ENCODE results near the gene GPR137. TPM values are rescaled to one million over a fixed set of nuclear protein-coding genes. Genes with fewer than 3 reads are reported as not detected.
A peak's percentile ranks its signal among the peaks of the same experiment; 100 is the strongest.

GPR137 gene
- total and polyA plus RNA-seq, 4 donors = 6.7 to 22.2 (median 9.0) TPM

DNA sequence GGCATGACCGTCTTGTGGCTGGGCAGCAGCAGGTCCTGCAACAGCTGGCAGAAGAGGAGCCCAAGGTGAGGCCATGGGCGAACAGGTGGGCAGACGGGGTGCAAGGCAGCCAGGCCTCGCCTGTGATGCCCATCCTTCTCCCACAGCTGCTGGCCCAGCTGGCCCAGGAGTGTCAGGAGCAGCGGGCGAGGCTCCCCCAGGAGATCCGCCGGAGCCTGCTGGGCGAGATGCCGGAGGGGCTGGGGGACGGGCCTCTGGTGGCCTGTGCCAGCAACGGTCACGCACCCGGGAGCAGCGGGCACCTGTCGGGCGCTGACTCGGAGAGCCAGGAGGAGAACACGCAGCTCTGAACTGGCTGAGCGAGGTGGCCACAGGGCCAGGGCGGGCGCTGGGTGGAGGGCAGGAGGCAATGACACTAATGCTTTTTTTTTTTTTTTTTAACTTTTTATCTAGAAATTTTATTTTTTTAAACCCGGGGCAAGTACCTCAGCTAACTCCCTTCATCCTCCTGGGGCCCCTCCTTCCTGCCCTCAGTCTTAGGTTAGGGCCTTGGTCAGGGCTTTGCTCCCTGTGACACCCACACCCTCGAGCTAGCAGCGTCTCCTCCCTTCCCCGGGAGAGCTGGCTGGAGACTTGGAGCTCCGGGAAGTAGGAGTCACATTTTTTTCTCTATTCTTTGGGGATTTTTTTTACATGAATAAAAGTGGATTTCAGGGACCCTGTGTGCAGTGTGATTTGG, 18.3 kb upstream of the GPR137 start:
- peak overlapping the region; percentile 98 for H3K27ac ChIP-seq (ENCODE audit: low read depth in 1 of 2, low read length in 2 of 2)
- no peak for DNase-seq (ENCODE audit: low spot score)
- peaks cover 0 to 9% (median 2%) of the 10 kb centered on the region in 4 donors for H3K36me3 ChIP-seq (ENCODE audit: control insufficient read depth in 4 of 4, insufficient read depth in 3 of 4, low read depth in 1 of 4, low read length in 3 of 4)
- no peaks in the 10 kb centered on the region for H3K9me3 ChIP-seq (ENCODE audit: control insufficient read depth in 4 of 4, low read length in 3 of 4)
- H3K27me3 ChIP-seq (ENCODE audit: control insufficient read depth in 4 of 4, insufficient read depth in 4 of 4, low read length in 3 of 4) = no peaks in the 10 kb centered on the region
- H3K4me1 ChIP-seq (ENCODE audit: control insufficient read depth in 4 of 4, insufficient read depth in 4 of 4, low read length in 3 of 4) = peaks cover 5 to 27% (median 20%) of the 10 kb centered on the region in 4 donors
- no peak for TF ChIP-seq FOXA2 (IDR thresholded peaks at IDR 0.05)
- TF ChIP-seq, protein P1, sequence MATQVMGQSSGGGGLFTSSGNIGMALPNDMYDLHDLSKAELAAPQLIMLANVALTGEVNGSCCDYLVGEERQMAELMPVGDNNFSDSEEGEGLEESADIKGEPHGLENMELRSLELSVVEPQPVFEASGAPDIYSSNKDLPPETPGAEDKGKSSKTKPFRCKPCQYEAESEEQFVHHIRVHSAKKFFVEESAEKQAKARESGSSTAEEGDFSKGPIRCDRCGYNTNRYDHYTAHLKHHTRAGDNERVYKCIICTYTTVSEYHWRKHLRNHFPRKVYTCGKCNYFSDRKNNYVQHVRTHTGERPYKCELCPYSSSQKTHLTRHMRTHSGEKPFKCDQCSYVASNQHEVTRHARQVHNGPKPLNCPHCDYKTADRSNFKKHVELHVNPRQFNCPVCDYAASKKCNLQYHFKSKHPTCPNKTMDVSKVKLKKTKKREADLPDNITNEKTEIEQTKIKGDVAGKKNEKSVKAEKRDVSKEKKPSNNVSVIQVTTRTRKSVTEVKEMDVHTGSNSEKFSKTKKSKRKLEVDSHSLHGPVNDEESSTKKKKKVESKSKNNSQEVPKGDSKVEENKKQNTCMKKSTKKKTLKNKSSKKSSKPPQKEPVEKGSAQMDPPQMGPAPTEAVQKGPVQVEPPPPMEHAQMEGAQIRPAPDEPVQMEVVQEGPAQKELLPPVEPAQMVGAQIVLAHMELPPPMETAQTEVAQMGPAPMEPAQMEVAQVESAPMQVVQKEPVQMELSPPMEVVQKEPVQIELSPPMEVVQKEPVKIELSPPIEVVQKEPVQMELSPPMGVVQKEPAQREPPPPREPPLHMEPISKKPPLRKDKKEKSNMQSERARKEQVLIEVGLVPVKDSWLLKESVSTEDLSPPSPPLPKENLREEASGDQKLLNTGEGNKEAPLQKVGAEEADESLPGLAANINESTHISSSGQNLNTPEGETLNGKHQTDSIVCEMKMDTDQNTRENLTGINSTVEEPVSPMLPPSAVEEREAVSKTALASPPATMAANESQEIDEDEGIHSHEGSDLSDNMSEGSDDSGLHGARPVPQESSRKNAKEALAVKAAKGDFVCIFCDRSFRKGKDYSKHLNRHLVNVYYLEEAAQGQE (IDR thresholded peaks at IDR 0.05) = no peak
- TF ChIP-seq JUND (IDR thresholded peaks at IDR 0.05) = no peak
- no peak for TF ChIP-seq MAX (IDR thresholded peaks at IDR 0.05)
- TF ChIP-seq EGR1 (IDR thresholded peaks at IDR 0.05; ENCODE audit: low read depth in 2 of 2) = no peak
- no peak for TF ChIP-seq RXRA (IDR thresholded peaks at IDR 0.05)
- WGBS = 80% methylated on average over 27 of the region's 27 CpGs
- no peak overlapping the region for H3K4me3 ChIP-seq (ENCODE audit: low read depth in 1 of 3, low read length in 3 of 3)
- no peak overlapping the region for H3K9ac ChIP-seq (ENCODE audit: low read depth in 1 of 2, low read length in 2 of 2)

GRCh38 chr11:64268025-64268892, 17.4 kb upstream of the GPR137 start:
- H3K4me3 ChIP-seq (ENCODE audit: low read depth in 1 of 3, low read length in 3 of 3) = peak overlapping the region in 1 of 3 donors; percentile 69
- WGBS = 49% methylated on average over 23 of the region's 23 CpGs
- no peaks in the 10 kb centered on the region for H3K9me3 ChIP-seq (ENCODE audit: control insufficient read depth in 4 of 4, low read length in 3 of 4)
- peak; percentile 17 for TF ChIP-seq SP1 (IDR thresholded peaks at IDR 0.05)
- TF ChIP-seq RXRA (IDR thresholded peaks at IDR 0.05) = peak in 1 of 2 donors; percentile 26
- TF ChIP-seq NR2F2 (IDR thresholded peaks at IDR 0.05) = peak; percentile 27
- no peak for TF ChIP-seq FOXA2 (IDR thresholded peaks at IDR 0.05)
- H3K27ac ChIP-seq (ENCODE audit: low read depth in 1 of 2, low read length in 2 of 2) = peak overlapping the region; percentile 98
- H3K36me3 ChIP-seq (ENCODE audit: control insufficient read depth in 4 of 4, insufficient read depth in 3 of 4, low read depth in 1 of 4, low read length in 3 of 4) = peaks cover 0 to 9% (median 2%) of the 10 kb centered on the region in 4 donors
- no peak for DNase-seq (ENCODE audit: low spot score)
- no peaks in the 10 kb centered on the region for H3K27me3 ChIP-seq (ENCODE audit: control insufficient read depth in 4 of 4, insufficient read depth in 4 of 4, low read length in 3 of 4)
- peak overlapping the region in 1 of 2 donors; percentile 77 for H3K9ac ChIP-seq (ENCODE audit: low read depth in 1 of 2, low read length in 2 of 2)
- H3K4me1 ChIP-seq (ENCODE audit: control insufficient read depth in 4 of 4, insufficient read depth in 4 of 4, low read length in 3 of 4) = peaks cover 9 to 33% (median 27%) of the 10 kb centered on the region in 4 donors

GRCh38 chr11:64268893-64269539, 16.6 kb upstream of the GPR137 start:
- Histone ChIP-seq H3K4me3 (ENCODE audit: low read depth in 1 of 3, low read length in 3 of 3) (peak overlapping the region; percentile 69 to 83 (median 78)), H3K27me3 (ENCODE audit: control insufficient read depth in 4 of 4, insufficient read depth in 4 of 4, low read length in 3 of 4) (no peaks in the 10 kb centered on the region), H3K36me3 (ENCODE audit: control insufficient read depth in 4 of 4, insufficient read depth in 3 of 4, low read depth in 1 of 4, low read length in 3 of 4) (peaks cover 0 to 7% (median 2%) of the 10 kb centered on the region in 4 donors), H3K27ac (ENCODE audit: low read depth in 1 of 2, low read length in 2 of 2) (peak overlapping the region; percentile 98), H3K4me1 (ENCODE audit: control insufficient read depth in 4 of 4, insufficient read depth in 4 of 4, low read length in 3 of 4) (peaks cover 11 to 40% (median 27%) of the 10 kb centered on the region in 4 donors), H3K9me3 (ENCODE audit: control insufficient read depth in 4 of 4, low read length in 3 of 4) (no peaks in the 10 kb centered on the region), H3K9ac (ENCODE audit: low read depth in 1 of 2, low read length in 2 of 2) (peak overlapping the region; percentile 66 to 77)
- TF ChIP-seq RXRA (IDR thresholded peaks at IDR 0.05) (peak; percentile 13 to 60), FOXA2 (IDR thresholded peaks at IDR 0.05) (no peak), GABPA (IDR thresholded peaks at IDR 0.05 in 1 of 2, conservative IDR thresholded peaks at IDR 0.05 in 1 of 2) (peak in 1 of 2 donors; percentile 8), EGR1 (IDR thresholded peaks at IDR 0.05; ENCODE audit: low read depth in 2 of 2) (no peak), NR2F2 (IDR thresholded peaks at IDR 0.05) (peak; percentile 82)
- TF ChIP-seq, protein P2, sequence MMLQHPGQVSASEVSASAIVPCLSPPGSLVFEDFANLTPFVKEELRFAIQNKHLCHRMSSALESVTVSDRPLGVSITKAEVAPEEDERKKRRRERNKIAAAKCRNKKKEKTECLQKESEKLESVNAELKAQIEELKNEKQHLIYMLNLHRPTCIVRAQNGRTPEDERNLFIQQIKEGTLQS (IDR thresholded peaks at IDR 0.05) = no peak
- WGBS = 2% methylated on average over 34 of the region's 34 CpGs
- DNase-seq (ENCODE audit: low spot score) = no peak
